ENCODE results near the gene RIPK4. TPM values are rescaled to one million over a fixed set of nuclear protein-coding genes. Genes with fewer than 3 reads are reported as not detected.

Gene RIPK4
- total RNA-seq, 1 donor from 2014 or later: 11.3 TPM

DNA sequence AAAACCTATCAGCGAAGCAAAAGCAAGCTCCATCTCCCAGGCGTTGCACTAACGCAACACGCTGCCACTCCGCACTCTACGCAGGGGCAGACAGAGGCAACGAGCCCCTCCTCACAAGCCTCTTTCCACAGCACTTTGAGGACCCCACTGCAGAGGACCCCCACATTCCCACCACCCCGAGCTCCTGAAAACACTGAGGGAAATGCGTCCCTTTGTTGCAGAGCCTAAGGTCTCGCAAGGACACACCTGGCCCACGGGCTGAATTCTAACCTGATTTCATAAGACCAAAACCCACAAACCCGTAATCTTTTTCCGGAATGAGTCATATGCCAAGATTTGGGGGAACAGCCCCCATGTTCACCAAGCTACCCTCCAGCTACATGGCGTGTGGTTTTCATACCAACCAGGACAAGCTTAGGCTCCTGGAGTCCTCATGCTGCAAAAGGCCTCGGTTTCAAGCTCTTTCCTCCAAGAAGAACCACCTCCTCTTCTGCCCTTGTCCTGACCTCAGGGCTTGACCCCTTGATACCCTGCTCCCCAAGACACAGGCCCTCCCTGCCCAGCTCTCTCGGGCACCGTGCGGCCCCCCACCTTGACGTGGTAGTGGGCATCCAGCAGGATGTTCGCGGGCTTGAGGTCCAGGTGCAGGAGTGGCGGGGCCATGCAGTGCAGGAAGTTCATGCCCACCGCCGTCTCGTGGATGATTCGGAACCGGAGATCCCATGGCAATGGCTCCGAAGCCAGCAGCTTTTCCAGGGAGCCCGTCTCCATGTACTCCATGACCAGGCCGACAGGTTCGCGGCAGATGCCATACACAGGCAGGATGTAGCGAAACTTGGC is 10.7 kb downstream of the RIPK4 start:
- Mint-ChIP-seq H3K27ac (ENCODE audit: unreplicated experiment) (no peak overlapping the region), H3K9me3 (ENCODE audit: low read depth) (no peaks in the 10 kb centered on the region), H3K4me3 (ENCODE audit: unreplicated experiment) (no peak overlapping the region), H3K4me1 (ENCODE audit: low read depth) (peaks cover 60% of the 10 kb centered on the region), H3K36me3 (ENCODE audit: low read depth) (peaks cover 7% of the 10 kb centered on the region), H3K27me3 (ENCODE audit: low read depth) (no peaks in the 10 kb centered on the region)
- TF ChIP-seq, protein P1, sequence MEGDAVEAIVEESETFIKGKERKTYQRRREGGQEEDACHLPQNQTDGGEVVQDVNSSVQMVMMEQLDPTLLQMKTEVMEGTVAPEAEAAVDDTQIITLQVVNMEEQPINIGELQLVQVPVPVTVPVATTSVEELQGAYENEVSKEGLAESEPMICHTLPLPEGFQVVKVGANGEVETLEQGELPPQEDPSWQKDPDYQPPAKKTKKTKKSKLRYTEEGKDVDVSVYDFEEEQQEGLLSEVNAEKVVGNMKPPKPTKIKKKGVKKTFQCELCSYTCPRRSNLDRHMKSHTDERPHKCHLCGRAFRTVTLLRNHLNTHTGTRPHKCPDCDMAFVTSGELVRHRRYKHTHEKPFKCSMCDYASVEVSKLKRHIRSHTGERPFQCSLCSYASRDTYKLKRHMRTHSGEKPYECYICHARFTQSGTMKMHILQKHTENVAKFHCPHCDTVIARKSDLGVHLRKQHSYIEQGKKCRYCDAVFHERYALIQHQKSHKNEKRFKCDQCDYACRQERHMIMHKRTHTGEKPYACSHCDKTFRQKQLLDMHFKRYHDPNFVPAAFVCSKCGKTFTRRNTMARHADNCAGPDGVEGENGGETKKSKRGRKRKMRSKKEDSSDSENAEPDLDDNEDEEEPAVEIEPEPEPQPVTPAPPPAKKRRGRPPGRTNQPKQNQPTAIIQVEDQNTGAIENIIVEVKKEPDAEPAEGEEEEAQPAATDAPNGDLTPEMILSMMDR (IDR thresholded peaks at IDR 0.05): no peak
- DNase-seq (ENCODE audit: low spot score): peak; percentile 79

GRCh38 chr21:41755258-41755933 is 11.5 kb downstream of the RIPK4 start:
- Mint-ChIP-seq H3K9me3 (ENCODE audit: low read depth) (no peaks in the 10 kb centered on the region), H3K27ac (ENCODE audit: unreplicated experiment) (no peak overlapping the region), H3K4me3 (ENCODE audit: unreplicated experiment) (no peak overlapping the region), H3K36me3 (ENCODE audit: low read depth) (peaks cover 7% of the 10 kb centered on the region), H3K27me3 (ENCODE audit: low read depth) (no peaks in the 10 kb centered on the region), H3K4me1 (ENCODE audit: low read depth) (peaks cover 55% of the 10 kb centered on the region)
- TF ChIP-seq, protein P1 (IDR thresholded peaks at IDR 0.05): no peak
- DNase-seq (ENCODE audit: low spot score): peak; percentile 57

- Mint-ChIP-seq H3K27me3 (ENCODE audit: low read depth) (no peaks in the 10 kb centered on the region), H3K36me3 (ENCODE audit: low read depth) (peaks cover 9% of the 10 kb centered on the region), H3K4me3 (ENCODE audit: unreplicated experiment) (no peak overlapping the region), H3K4me1 (ENCODE audit: low read depth) (peaks cover 49% of the 10 kb centered on the region), H3K9me3 (ENCODE audit: low read depth) (no peaks in the 10 kb centered on the region), H3K27ac (ENCODE audit: unreplicated experiment) (peak overlapping the region; percentile 22)
- TF ChIP-seq, protein P1 (IDR thresholded peaks at IDR 0.05): no peak
- DNase-seq (ENCODE audit: low spot score): no peak
Observed at GRCh38 chr21:41754479-41754891, 12.4 kb downstream of the RIPK4 start.

- Mint-ChIP-seq H3K27me3 (ENCODE audit: low read depth) (no peaks in the 10 kb centered on the region), H3K9me3 (ENCODE audit: low read depth) (no peaks in the 10 kb centered on the region), H3K4me3 (ENCODE audit: unreplicated experiment) (no peak overlapping the region), H3K4me1 (ENCODE audit: low read depth) (peaks cover 41% of the 10 kb centered on the region), H3K27ac (ENCODE audit: unreplicated experiment) (no peak overlapping the region), H3K36me3 (ENCODE audit: low read depth) (peaks cover 13% of the 10 kb centered on the region)
- TF ChIP-seq, protein P1 (IDR thresholded peaks at IDR 0.05): no peak
- DNase-seq (ENCODE audit: low spot score): no peak
Observed at GRCh38 chr21:41753006-41753898, 13.6 kb downstream of the RIPK4 start.

GRCh38 chr21:41752231-41752681 is 14.6 kb downstream of the RIPK4 start:
- DNase-seq (ENCODE audit: low spot score): no peak
- H3K4me3 Mint-ChIP-seq (ENCODE audit: unreplicated experiment): no peak overlapping the region
- no peaks in the 10 kb centered on the region for H3K27me3 Mint-ChIP-seq (ENCODE audit: low read depth)
- TF ChIP-seq, protein P1 (IDR thresholded peaks at IDR 0.05): no peak
- H3K4me1 Mint-ChIP-seq (ENCODE audit: low read depth): peaks cover 40% of the 10 kb centered on the region
- no peaks in the 10 kb centered on the region for H3K9me3 Mint-ChIP-seq (ENCODE audit: low read depth)
- no peak overlapping the region for H3K27ac Mint-ChIP-seq (ENCODE audit: unreplicated experiment)
- H3K36me3 Mint-ChIP-seq (ENCODE audit: low read depth): peaks cover 21% of the 10 kb centered on the region

All from chondrocyte (in vitro differentiated cells).